Immature natural killer cell (primary cell): ENCODE measurements around the gene ARL4D. TPM values are rescaled to one million over a fixed set of nuclear protein-coding genes. Genes with fewer than 3 reads are reported as not detected.

Experiments
- polyA plus RNA-seq, 3 donors: library from polyadenylated mRNA; unstranded; fragments of 300-500 nt; fragmentation: Illumina TruSeq; gene quantifications; one replicate each; pipeline ENCODE4 v1.2.3, GENCODE V29; 2021

The ARL4D gene
- polyA plus RNA-seq, 3 donors from 2014 or later = 4.5 to 10.0 (median 9.9) TPM

Other genes starting within 250 kb of the ARL4D start
- gene NBR1, start 227.8 kb upstream of the ARL4D start, polyA plus RNA-seq = 10 to 100 TPM; 59.3 to 96.7 (median 78.5) TPM
- 1 to 10 TPM; 2.5 to 7.9 (median 3.5) TPM for gene TMEM106A, start 187.1 kb upstream of the ARL4D start, polyA plus RNA-seq
- gene CCDC200, start 170.4 kb upstream of the ARL4D start, polyA plus RNA-seq = 1 to 10 TPM in 1 of 3 donors, not detected in 2; 1.2 TPM
- not detected for gene RNU2-1, start 165.0 kb upstream of the ARL4D start, polyA plus RNA-seq
- 10 to 100 TPM; 16.5 to 61.6 (median 38.1) TPM for gene DHX8, start 85.0 kb downstream of the ARL4D start, polyA plus RNA-seq
- gene ETV4, start 147.3 kb downstream of the ARL4D start, polyA plus RNA-seq = not detected